Left ventricle myocardium inferior (tissue), 1 donor: Measurements from ENCODE around the gene CKS1B. TPM values are rescaled to one million over a fixed set of nuclear protein-coding genes. Genes with fewer than 3 reads are reported as not detected.

Experiments used
- DNase-seq: peaks from one replicate; pipeline ENCODE4 v3.0.0-alpha.2; 2020
- H3K27ac ChIP-seq: fragments of 200-600 bp; replicated peaks from 2 replicates; pipeline ENCODE4 v1.8.0; 2021
- H3K27me3 ChIP-seq: fragments of 200-600 bp; 2 replicates; pipeline ENCODE4 v1.8.0; 2021; ENCODE audit warnings: low read depth
- H3K36me3 ChIP-seq: fragments of 200-600 bp; 2 replicates; pipeline ENCODE4 v1.8.0; 2021
- H3K4me1 ChIP-seq: fragments of 200-600 bp; 2 replicates; pipeline ENCODE4 v1.8.0; 2021
- H3K4me3 ChIP-seq: fragments of 200-600 bp; 2 replicates; pipeline ENCODE4 v1.8.0; 2021; ENCODE audit warnings: mild to moderate bottlenecking, moderate library complexity
- H3K9me3 ChIP-seq: fragments of 200-600 bp; replicated peaks from 2 replicates; pipeline ENCODE4 v1.8.0; 2021
- CTCF ChIP-seq: fragments of 200-600 bp; IDR thresholded peaks from 2 replicates; pipeline ENCODE4 v1.8.0; 2021; ENCODE audit warnings: antibody characterized with exemption, mild to moderate bottlenecking, borderline replicate concordance
- intact Hi-C: fragments of 100-400 bp; cut with micrococcal nuclease; formaldehyde crosslinking; loops from one replicate; pipeline ENCODE4 v1.11.0; 2022
- total RNA-seq: library from RNA; stranded (reverse); fragmentation: NEBNext Ultra II Directional; extraction: Animal tissue kit (Norgen Biotek cat#: 25700); gene quantifications from one replicate; pipeline ENCODE4 v1.2.1, GENCODE V29; 2021
- donor health status: DM: no; HTN: yes; CAD: no; lungs with severe emphysema.

CKS1B gene
- total RNA-seq, 1 donor from 2014 or later, result 17.8 TPM

GRCh38 chr1:155017041-155017945 lies 42.8 kb downstream of the CKS1B start:
- no peaks in the 10 kb centered on the region for H3K27me3 ChIP-seq
- peaks cover 30% of the 10 kb centered on the region for H3K36me3 ChIP-seq
- peak; percentile 90 for DNase-seq
- intact Hi-C loops, result no loop called here
- no peaks in the 10 kb centered on the region for H3K9me3 ChIP-seq
- peak overlapping the region; percentile 67 for H3K4me3 ChIP-seq
- H3K27ac ChIP-seq, result peak overlapping the region; percentile 92
- peak; percentile 99 for TF ChIP-seq CTCF
- peaks cover 41% of the 10 kb centered on the region for H3K4me1 ChIP-seq

GRCh38 chr1:155017946-155018316 lies 43.5 kb downstream of the CKS1B start:
- no peak for TF ChIP-seq CTCF
- Histone ChIP-seq H3K4me1 (peaks cover 40% of the 10 kb centered on the region), H3K27ac (peak overlapping the region; percentile 92), H3K36me3 (peaks cover 30% of the 10 kb centered on the region), H3K4me3 (peak overlapping the region; percentile 67), H3K9me3 (no peaks in the 10 kb centered on the region), H3K27me3 (no peaks in the 10 kb centered on the region)
- intact Hi-C loops, result no loop called here
- no peak for DNase-seq

GRCh38 chr1:155018617-155019348 lies 44.3 kb downstream of the CKS1B start:
- Histone ChIP-seq H3K4me3 (no peak overlapping the region), H3K27ac (no peak overlapping the region), H3K4me1 (peaks cover 35% of the 10 kb centered on the region), H3K27me3 (no peaks in the 10 kb centered on the region), H3K9me3 (no peaks in the 10 kb centered on the region), H3K36me3 (peaks cover 30% of the 10 kb centered on the region)
- TF ChIP-seq CTCF, result no peak
- DNase-seq, result no peak
- intact Hi-C loops, result no loop called here

- no peaks in the 10 kb centered on the region for H3K9me3 ChIP-seq
These were observed 45.1 kb downstream of the CKS1B start for GRCh38 chr1:155019377-155020245.

More at GRCh38 chr1:155019377-155020245, 45.1 kb downstream of the CKS1B start:
- intact Hi-C loops, result no loop called here
- Histone ChIP-seq H3K27me3 (no peaks in the 10 kb centered on the region), H3K36me3 (peaks cover 22% of the 10 kb centered on the region), H3K4me1 (peaks cover 32% of the 10 kb centered on the region), H3K27ac (no peak overlapping the region), H3K4me3 (no peak overlapping the region)
- no peak for DNase-seq
- no peak for TF ChIP-seq CTCF
